MM.1S (cell line): Measurements from ENCODE around the gene UGT1A5.

Experiments used
- DNase-seq: peaks from one replicate; pipeline ENCODE4 v3.0.0-alpha.2; 2015
- H2AFZ ChIP-seq: fragments of 300-600 bp; sonication (generic); 2 replicates; pipeline ENCODE4 v1.6.0; 2016; ENCODE audit warnings: antibody characterized with exemption, low read length
- H3F3A ChIP-seq: fragments of 300-600 bp; sonication (generic); 2 replicates; pipeline ENCODE4 v1.6.1; 2016; ENCODE audit warnings: mild to moderate bottlenecking, antibody characterized with exemption, low read length, moderate library complexity, mixed read lengths; ENCODE audit not compliant: insufficient read depth
- H3K27ac ChIP-seq: fragments of 300-600 bp; sonication (generic); 2 replicates; pipeline ENCODE4 v1.5.1; 2016; ENCODE audit warnings: mild to moderate bottlenecking, low read length
- H3K27me3 ChIP-seq: fragments of 300-600 bp; sonication (generic); replicated peaks from 2 replicates; pipeline ENCODE4 v1.6.0; 2016; ENCODE audit warnings: low read length; ENCODE audit not compliant: insufficient read depth
- H3K36me3 ChIP-seq: fragments of 300-600 bp; sonication (generic); replicated peaks from 2 replicates; pipeline ENCODE4 v1.6.1; 2016; ENCODE audit warnings: mild to moderate bottlenecking, low read length, mixed read lengths; ENCODE audit not compliant: insufficient read depth
- H3K4me1 ChIP-seq: fragments of 300-600 bp; sonication (generic); 2 replicates; pipeline ENCODE4 v1.6.1; 2016; ENCODE audit warnings: low read length, mixed read lengths
- H3K4me2 ChIP-seq: fragments of 300-600 bp; sonication (generic); 2 replicates; pipeline ENCODE4 v1.6.0; 2016; ENCODE audit warnings: low read depth, low read length
- H3K4me3 ChIP-seq: fragments of 300-600 bp; sonication (generic); 2 replicates; pipeline ENCODE4 v1.5.1; 2016; ENCODE audit warnings: low read length, mixed read lengths
- H3K79me2 ChIP-seq: fragments of 300-600 bp; sonication (generic); 2 replicates; pipeline ENCODE4 v1.6.1; 2016; ENCODE audit warnings: mixed run types, low read length, mixed read lengths
- H3K9ac ChIP-seq: fragments of 300-600 bp; sonication (generic); 2 replicates; pipeline ENCODE4 v1.6.1; 2016; ENCODE audit warnings: low read length, mixed read lengths
- H3K9me2 ChIP-seq: fragments of 300-600 bp; sonication (generic); replicated peaks from 2 replicates; pipeline ENCODE4 v1.6.1; 2016; ENCODE audit warnings: mild to moderate bottlenecking, low read length, mixed read lengths; ENCODE audit not compliant: insufficient read depth
- H3K9me3 ChIP-seq: fragments of 300-600 bp; sonication (generic); replicated peaks from 2 replicates; pipeline ENCODE4 v1.6.1; 2016; ENCODE audit warnings: mild to moderate bottlenecking, low read length, mixed read lengths; ENCODE audit not compliant: insufficient read depth
- H4K20me1 ChIP-seq: fragments of 300-600 bp; sonication (generic); 2 replicates; pipeline ENCODE4 v1.6.1; 2016; ENCODE audit warnings: mild to moderate bottlenecking, low read length, moderate library complexity, mixed read lengths; ENCODE audit not compliant: insufficient read depth
- EZH2 ChIP-seq: fragments of 300-600 bp; sonication (generic); optimal IDR thresholded peaks from 2 replicates; pipeline ENCODE3; 2017; ENCODE audit warnings: low read depth, mild to moderate bottlenecking, antibody characterized with exemption, low read length, mixed read lengths
- EZH2phosphoT487 ChIP-seq: fragments of 300-600 bp; sonication (generic); IDR thresholded peaks from 2 replicates; pipeline ENCODE4 v1.6.1; 2018; ENCODE audit warnings: antibody characterized with exemption, low read length
- TF ChIP-seq, protein P1 (sequence below): fragments of 300-600 bp; sonication (generic); IDR thresholded peaks from 2 replicates; pipeline ENCODE4 v1.5.1; 2016; ENCODE audit warnings: antibody characterized with exemption, low read length, mixed read lengths

Gene UGT1A5

DNA sequence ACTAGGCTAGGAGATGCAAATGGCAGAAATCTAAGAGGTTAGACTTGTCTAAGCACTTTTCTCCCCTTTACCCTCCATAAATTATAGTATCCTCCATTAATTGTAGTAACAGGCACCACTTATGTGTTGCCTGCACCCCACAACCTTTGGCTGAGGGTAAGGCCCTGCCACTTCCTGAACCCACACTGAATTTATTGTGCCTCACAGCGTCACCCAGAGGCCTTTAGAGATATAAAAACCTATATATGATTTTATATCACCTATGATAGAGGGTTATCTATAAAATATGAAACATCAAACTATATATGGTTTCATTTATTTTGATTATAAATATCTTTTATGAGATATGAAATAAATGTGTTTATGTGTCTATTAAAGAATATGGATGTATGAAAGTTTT is 38.4 kb upstream of the UGT1A5 start:
- H2AFZ ChIP-seq: no peak overlapping the region
- no peaks in the 10 kb centered on the region for H3K27me3 ChIP-seq
- H4K20me1 ChIP-seq: no peaks in the 10 kb centered on the region
- H3K4me1 ChIP-seq: no peaks in the 10 kb centered on the region
- H3K4me2 ChIP-seq: no peak overlapping the region
- TF ChIP-seq EZH2 (no peak), EZH2phosphoT487 (no peak)
- TF ChIP-seq, protein P1, sequence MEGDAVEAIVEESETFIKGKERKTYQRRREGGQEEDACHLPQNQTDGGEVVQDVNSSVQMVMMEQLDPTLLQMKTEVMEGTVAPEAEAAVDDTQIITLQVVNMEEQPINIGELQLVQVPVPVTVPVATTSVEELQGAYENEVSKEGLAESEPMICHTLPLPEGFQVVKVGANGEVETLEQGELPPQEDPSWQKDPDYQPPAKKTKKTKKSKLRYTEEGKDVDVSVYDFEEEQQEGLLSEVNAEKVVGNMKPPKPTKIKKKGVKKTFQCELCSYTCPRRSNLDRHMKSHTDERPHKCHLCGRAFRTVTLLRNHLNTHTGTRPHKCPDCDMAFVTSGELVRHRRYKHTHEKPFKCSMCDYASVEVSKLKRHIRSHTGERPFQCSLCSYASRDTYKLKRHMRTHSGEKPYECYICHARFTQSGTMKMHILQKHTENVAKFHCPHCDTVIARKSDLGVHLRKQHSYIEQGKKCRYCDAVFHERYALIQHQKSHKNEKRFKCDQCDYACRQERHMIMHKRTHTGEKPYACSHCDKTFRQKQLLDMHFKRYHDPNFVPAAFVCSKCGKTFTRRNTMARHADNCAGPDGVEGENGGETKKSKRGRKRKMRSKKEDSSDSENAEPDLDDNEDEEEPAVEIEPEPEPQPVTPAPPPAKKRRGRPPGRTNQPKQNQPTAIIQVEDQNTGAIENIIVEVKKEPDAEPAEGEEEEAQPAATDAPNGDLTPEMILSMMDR: no peak
- H3K36me3 ChIP-seq: no peaks in the 10 kb centered on the region
- no peaks in the 10 kb centered on the region for H3K9me3 ChIP-seq
- DNase-seq: no peak
- no peaks in the 10 kb centered on the region for H3F3A ChIP-seq
- no peaks in the 10 kb centered on the region for H3K79me2 ChIP-seq
- no peak overlapping the region for H3K4me3 ChIP-seq
- H3K27ac ChIP-seq: no peak overlapping the region
- H3K9me2 ChIP-seq: no peaks in the 10 kb centered on the region
- H3K9ac ChIP-seq: no peak overlapping the region

DNA sequence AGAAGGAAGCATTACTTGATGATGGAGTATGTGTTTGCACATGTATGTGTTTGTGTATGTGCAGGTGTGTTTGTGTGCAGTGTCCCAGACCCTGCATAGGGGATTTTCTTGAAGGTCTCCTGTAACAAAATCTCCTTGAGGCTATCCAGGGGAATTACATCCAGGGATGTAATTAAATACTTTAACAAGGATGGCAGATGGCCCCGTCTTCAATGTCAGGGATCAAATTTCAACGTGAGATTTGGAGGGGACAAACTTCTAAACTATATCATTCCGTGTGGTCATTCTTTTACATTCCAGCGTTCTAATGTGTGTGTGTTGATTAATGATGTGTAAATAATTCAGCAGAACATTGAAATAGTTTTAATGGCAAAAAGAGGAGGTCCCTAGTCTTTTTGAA is 37.7 kb upstream of the UGT1A5 start:
- Histone ChIP-seq H3K27me3 (no peaks in the 10 kb centered on the region), H3K79me2 (no peaks in the 10 kb centered on the region), H4K20me1 (no peaks in the 10 kb centered on the region), H3K9ac (no peak overlapping the region), H3K4me1 (no peaks in the 10 kb centered on the region), H3K4me3 (no peak overlapping the region), H3K9me2 (no peaks in the 10 kb centered on the region), H3K36me3 (no peaks in the 10 kb centered on the region), H3K9me3 (no peaks in the 10 kb centered on the region), H2AFZ (no peak overlapping the region), H3F3A (no peaks in the 10 kb centered on the region), H3K4me2 (no peak overlapping the region), H3K27ac (no peak overlapping the region)
- TF ChIP-seq EZH2 (no peak), EZH2phosphoT487 (no peak)
- TF ChIP-seq, protein P1: no peak
- no peak for DNase-seq

DNA sequence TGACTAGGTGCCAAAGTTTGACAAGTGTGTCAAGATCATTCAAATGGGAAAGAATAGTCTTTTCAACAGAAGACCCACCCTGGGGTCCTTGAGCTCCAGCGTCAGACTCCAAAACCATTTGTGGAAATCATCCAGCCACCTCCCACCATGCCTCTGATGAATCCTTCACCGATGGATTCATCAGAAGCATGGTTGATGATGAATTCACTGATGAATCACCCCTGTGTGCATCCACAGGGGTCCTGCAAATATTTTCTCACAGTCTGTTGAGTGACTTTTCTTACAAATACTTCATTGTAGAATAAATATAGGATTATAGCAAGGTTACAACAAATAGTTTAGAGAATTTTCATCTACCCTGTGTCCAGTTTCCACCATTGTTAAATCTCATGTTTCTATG is 36.7 kb upstream of the UGT1A5 start:
- Histone ChIP-seq H3K9me2 (no peaks in the 10 kb centered on the region), H3K36me3 (no peaks in the 10 kb centered on the region), H3K4me1 (no peaks in the 10 kb centered on the region), H3K9me3 (no peaks in the 10 kb centered on the region), H3K9ac (no peak overlapping the region), H3K79me2 (no peaks in the 10 kb centered on the region), H3K27ac (no peak overlapping the region), H3K4me3 (no peak overlapping the region), H3F3A (no peaks in the 10 kb centered on the region), H2AFZ (no peak overlapping the region), H3K27me3 (no peaks in the 10 kb centered on the region), H3K4me2 (no peak overlapping the region), H4K20me1 (no peaks in the 10 kb centered on the region)
- TF ChIP-seq EZH2phosphoT487 (no peak), EZH2 (no peak)
- TF ChIP-seq, protein P1: no peak
- DNase-seq: no peak
